Stimulated activated CD8-positive, alpha-beta memory T cell treated with anti-CD3 and anti-CD28 coated beads, Interleukin-4, amount 100 ng/mL, for 48 hours (primary cell): ENCODE results near the gene NTN1.
"Not testable (repeated sequence)": the region's sequence is repeated elsewhere in the genome, so short reads cannot be mapped to it uniquely, and the experiment has no call there.

Experiments used
- DNase-seq: peaks from one replicate; pipeline ENCODE4 v3.0.0-alpha.2; 2020

The NTN1 gene

GRCh38 chr17:9090641-9091096 lies 69.4 kb downstream of the NTN1 start:
- DNase-seq = no peak

GRCh38 chr17:9094193-9094592 lies 72.9 kb downstream of the NTN1 start:
- DNase-seq = no peak

- no peak for DNase-seq
Observed at GRCh38 chr17:9095390-9095789, 74.1 kb downstream of the NTN1 start.

GRCh38 chr17:9098242-9098825 lies 77.0 kb downstream of the NTN1 start:
- no peak for DNase-seq

GRCh38 chr17:9101356-9101755 lies 80.0 kb downstream of the NTN1 start:
- no peak for DNase-seq

- DNase-seq = not testable (repeated sequence)
Observed at GRCh38 chr17:9103193-9103592, 81.9 kb downstream of the NTN1 start.

- no peak for DNase-seq
Observed at GRCh38 chr17:9104370-9105041, 83.2 kb downstream of the NTN1 start.

- no peak for DNase-seq
Observed at GRCh38 chr17:9105068-9105868, 84.0 kb downstream of the NTN1 start.

- DNase-seq = not testable (repeated sequence)
Observed at GRCh38 chr17:9106278-9106677, 85.0 kb downstream of the NTN1 start.

GRCh38 chr17:9107527-9107926 lies 86.2 kb downstream of the NTN1 start:
- DNase-seq = no peak

GRCh38 chr17:9108146-9108545 lies 86.8 kb downstream of the NTN1 start:
- no peak for DNase-seq

GRCh38 chr17:9109933-9110332 lies 88.6 kb downstream of the NTN1 start:
- DNase-seq = no peak

- no peak for DNase-seq
Observed at GRCh38 chr17:9110501-9110900, 89.2 kb downstream of the NTN1 start.

GRCh38 chr17:9115214-9116191 lies 94.2 kb downstream of the NTN1 start:
- DNase-seq = peak; percentile 77

GRCh38 chr17:9116311-9116835 lies 95.1 kb downstream of the NTN1 start:
- DNase-seq = no peak

GRCh38 chr17:9116861-9117568 lies 95.7 kb downstream of the NTN1 start:
- no peak for DNase-seq

- peak; percentile 46 for DNase-seq
Observed at GRCh38 chr17:9120471-9120870, 99.2 kb downstream of the NTN1 start.

- DNase-seq = no peak
Observed at GRCh38 chr17:9121186-9121820, 100.0 kb downstream of the NTN1 start.

GRCh38 chr17:9123594-9124553 lies 102.6 kb downstream of the NTN1 start:
- no peak for DNase-seq

GRCh38 chr17:9124554-9124935 lies 103.2 kb downstream of the NTN1 start:
- no peak for DNase-seq
